NK-92 treated with Interleukin-12 subunit alpha and Interleukin-12 subunit beta, amount 100 ng/mL, for 24 hours (cell line): Measurements from ENCODE around the gene RRM1.
"Not testable (repeated sequence)": the region's sequence is repeated elsewhere in the genome, so short reads cannot be mapped to it uniquely, and the experiment has no call there.

ENCODE experiments used
- DNase-seq: peaks from one replicate; lab custom pipeline; 2025; lab: John Stamatoyannopoulos, UW

The RRM1 gene

GRCh38 chr11:4083198-4083597 lies 11.4 kb upstream of the RRM1 start:
- no peak for DNase-seq

DNA sequence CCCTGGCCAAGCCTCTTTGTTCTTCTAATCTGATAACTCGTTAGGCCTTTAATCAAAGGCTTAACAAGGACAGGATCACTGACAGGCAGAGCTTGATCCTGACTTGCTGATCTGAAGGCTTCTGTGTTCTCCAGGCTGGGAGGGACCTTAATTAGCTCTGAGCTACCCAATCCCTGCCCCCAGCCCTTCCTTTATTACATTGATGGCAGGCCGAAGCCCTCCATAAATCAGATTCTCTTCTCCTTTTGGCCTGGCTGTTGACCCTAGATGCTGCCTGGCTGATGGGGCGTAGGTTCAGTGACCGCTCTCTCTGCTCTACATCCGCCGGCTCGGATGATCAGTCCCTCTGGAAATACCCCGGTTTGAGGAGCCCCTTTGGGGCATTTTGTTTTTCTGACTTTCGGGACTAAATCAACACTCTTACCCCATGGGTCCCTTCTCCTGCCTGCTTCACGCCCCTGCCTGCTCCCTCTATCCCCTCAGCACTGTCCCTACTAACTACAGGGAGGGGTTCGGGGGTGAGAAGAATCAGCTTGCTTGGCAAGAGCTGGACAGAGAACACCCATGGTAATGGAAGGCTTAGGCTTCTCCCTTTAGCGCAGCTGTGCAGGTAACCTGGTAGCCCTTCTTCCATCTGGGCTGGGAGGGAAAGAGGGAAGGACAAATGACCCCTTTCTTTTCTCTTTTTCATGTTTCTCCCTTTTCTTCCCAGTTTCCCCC lies 10.0 kb upstream of the RRM1 start:
- DNase-seq: no peak

GRCh38 chr11:4085575-4085974 lies 9.0 kb upstream of the RRM1 start:
- no peak for DNase-seq

DNA sequence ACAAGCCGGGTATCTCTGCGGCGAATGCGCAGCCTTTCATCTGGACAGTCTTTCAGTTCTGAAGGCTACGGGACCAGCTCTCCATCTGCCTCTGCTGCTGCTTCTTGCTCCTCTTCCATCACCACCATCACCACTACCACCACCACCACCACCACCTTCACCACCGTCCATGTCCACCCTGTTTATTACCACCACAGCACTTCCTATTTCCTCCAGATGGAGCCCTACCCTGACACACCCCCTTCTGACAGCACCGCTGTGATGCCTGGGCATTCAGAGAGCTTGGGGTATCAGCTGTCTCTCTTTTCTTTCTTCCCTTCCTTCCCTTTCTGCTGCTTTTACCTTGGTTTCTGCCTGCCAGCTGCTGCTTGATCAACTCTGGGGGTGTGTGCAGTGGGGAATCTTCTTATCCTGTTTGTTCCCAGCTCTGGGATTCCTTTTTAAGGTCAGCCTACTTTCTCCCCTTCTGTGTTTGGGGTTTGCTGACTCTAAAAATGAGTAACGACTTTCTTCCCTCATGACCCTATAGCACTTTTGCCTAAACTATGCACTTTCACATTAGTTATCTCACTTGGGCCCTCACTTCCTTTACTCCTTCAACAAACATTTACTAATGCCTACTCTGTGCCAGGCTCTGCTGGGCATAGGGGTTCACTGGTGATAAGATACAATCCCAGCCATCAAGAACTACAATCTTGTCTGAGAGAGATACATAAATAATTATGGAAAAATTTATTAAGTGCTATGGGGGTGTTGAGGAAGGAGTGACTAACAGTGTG lies 7.8 kb upstream of the RRM1 start:
- DNase-seq: no peak

GRCh38 chr11:4087551-4087950 lies 7.0 kb upstream of the RRM1 start:
- DNase-seq: no peak

GRCh38 chr11:4090258-4090657 lies 4.3 kb upstream of the RRM1 start:
- no peak for DNase-seq

GRCh38 chr11:4092026-4092425 lies 2.6 kb upstream of the RRM1 start:
- DNase-seq: no peak

DNA sequence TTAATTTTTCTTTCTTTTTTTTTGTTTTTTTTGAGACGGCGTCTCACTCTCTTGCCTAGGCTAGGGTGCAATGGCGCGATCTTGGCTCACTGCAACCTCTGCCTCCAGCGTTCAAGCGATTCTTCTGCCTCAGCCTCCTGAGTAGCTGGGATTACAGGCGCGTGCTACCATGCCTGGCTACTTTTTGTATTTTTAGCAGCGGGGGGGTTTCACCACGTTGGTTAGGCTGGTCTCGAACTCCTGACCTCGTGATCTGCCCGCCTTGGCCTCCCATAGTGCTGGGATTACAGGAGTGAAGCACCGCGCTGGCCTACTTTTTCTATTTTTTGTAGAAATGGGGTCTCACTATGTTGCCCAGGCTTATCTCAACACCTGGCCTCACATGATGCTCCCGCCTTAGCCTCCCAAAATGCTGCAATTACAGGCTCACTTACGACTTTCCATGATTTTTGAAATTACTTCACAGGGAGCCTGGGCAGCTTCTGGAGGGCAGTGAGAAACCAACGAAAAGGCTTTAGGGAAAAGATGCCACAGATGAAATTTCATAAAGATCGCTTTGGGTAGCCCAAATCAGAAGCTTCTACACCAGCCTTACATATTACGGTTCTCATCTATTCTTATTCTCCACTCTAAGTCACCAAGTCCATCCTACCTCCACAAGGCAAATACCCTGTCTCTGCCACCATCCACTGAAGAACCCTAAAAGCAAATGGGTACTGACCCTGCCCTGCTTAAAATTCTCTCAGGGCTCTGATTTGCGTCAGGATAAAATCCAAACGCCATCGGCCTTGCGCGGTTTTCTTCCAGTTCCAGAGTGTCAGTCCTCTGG lies 866 bp upstream of the RRM1 start:
- no peak for DNase-seq

DNA sequence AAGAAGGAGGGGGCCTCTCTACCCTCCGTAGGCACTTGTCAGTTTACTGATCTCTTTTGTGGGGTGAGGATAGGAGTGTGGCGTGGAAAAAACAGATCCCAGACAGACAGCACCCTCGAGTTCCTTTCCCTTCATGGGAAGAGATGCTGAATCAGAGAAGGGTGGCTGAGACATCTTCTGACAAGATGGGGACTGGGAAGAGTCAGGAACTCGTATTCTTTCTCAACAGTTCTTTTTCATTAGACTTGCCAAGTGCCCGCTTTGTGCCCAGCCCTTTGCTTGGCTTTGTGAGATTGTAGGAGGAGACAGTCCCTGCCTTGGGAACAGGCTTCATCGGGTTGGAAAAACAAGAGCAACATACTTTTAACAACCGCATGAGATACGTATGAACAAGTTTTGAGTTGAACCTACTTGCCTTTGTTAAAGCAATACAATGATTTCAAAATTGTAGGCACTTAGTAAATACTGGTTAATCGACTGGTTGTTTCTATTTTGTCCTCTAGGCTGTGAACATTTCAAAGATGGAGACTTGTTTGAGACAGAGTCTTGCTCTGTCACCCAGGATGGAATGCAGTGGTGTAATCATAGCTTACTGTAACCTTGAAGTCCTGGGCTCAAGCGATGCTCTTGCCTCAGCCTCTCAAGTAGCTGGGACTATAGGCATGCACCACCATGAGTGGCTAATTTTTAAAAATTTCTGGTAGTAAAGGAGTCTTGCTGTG lies 1.1 kb downstream of the RRM1 start:
- no peak for DNase-seq

DNA sequence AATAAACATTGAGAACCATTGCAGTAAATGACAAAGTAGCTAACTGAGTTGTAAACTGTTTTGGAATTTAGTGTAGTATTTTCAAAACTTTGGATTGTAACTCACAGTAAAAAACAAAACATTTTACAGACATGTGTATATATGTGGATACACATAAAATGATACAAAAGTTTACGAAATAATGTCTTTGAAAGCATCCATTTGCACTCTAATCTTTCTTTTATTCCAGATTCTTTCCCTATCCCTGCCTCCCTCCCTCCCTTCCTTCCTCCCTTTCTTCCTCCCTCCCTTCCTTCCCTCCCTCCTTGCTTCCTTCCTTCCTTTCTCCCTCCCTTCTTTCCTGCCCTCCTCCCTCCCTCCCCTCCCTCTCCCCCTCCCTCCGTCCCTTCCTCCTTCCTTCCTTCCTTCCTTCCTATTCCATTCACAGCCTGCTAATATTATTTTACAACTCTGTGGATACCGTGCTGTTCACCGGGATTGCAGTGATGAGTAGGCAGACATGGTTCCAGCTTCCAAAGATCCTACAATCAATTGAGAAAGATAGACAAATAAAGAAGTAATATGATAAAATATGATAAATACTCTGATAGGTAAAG lies 3.5 kb downstream of the RRM1 start:
- no peak for DNase-seq

GRCh38 chr11:4102711-4103110 lies 8.1 kb downstream of the RRM1 start:
- DNase-seq: no peak

GRCh38 chr11:4103269-4103668 lies 8.7 kb downstream of the RRM1 start:
- no peak for DNase-seq

DNA sequence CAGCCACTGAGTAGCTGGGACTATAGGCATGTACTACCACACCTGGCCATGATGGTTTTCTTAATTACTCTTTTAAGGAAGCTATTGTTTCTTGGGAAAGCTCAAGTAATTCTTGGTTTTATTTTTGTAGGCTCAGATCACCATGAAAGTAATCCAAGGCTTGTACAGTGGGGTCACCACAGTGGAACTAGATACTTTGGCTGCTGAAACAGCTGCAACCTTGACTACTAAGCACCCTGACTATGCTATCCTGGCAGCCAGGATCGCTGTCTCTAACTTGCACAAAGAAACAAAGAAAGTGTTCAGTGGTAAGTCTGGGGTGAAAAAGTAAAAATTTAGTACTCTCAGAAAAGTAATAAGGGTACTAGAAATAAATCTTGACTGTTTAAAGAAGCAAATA lies 11.3 kb downstream of the RRM1 start:
- no peak for DNase-seq

DNA sequence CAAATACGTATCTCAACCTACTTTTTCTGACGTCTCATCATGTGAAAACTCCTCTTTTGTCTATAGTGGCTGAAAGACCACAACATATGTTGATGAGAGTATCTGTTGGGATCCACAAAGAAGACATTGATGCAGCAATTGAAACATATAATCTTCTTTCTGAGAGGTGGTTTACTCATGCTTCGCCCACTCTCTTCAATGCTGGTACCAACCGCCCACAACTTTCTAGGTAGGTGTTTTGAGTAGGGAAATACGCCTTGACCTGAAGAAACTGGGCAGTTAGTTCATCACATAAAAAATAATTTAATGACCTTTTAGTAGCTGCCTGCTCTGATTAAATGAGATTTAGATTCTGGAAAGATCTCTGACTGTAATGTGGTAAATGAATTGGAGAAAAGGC lies 17.2 kb downstream of the RRM1 start:
- no peak for DNase-seq

DNA sequence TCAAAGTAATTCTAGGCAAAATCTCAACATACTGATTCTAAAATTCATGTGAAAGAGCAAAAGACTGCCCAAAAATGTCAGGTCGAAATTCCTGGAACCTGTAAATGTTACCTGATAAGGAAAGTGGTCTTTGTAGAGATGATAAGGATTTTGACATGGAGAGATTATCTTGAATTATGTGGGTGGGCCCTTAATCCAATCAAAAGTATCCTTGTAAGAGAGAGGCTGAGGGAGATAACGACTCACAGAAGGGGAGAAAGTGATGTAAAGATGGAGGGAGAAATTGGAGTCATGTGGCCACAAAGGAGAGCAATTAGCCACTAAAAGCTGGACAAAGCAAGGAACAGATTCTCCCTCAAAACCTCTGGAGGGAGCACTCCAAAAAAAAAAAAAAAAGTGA lies 20.5 kb downstream of the RRM1 start:
- DNase-seq: no peak

GRCh38 chr11:4118107-4118506 lies 23.5 kb downstream of the RRM1 start:
- DNase-seq: no peak

DNA sequence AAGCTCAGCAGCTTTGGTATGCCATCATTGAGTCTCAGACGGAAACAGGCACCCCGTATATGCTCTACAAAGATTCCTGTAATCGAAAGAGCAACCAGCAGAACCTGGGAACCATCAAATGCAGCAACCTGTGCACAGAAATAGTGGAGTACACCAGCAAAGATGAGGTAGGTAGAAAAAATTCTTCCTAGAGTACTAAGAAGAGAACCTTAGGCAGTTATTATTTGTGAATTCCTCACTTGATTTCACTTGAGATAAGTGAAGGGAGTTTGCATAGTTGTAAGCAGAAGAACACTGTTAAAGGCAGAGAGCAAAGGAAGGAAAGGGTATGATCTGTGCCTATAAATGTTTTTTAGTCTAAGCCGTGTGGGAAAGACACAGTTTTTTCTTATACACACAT lies 28.6 kb downstream of the RRM1 start:
- DNase-seq: no peak

- DNase-seq: no peak
These were observed 30.5 kb downstream of the RRM1 start for GRCh38 chr11:4125141-4125540.

- DNase-seq: no peak
These were observed 32.8 kb downstream of the RRM1 start for GRCh38 chr11:4127357-4127756.

GRCh38 chr11:4130219-4130618 lies 35.6 kb downstream of the RRM1 start:
- not testable (repeated sequence) for DNase-seq

GRCh38 chr11:4134806-4135205 lies 40.2 kb downstream of the RRM1 start:
- no peak for DNase-seq

GRCh38 chr11:4138497-4138896 lies 43.9 kb downstream of the RRM1 start:
- no peak for DNase-seq
